ENCODE measurements around the gene TMEM151B.
"Not testable (repeated sequence)": the region's sequence is repeated elsewhere in the genome, so short reads cannot be mapped to it uniquely, and the experiment has no call there.

TMEM151B gene

DNA sequence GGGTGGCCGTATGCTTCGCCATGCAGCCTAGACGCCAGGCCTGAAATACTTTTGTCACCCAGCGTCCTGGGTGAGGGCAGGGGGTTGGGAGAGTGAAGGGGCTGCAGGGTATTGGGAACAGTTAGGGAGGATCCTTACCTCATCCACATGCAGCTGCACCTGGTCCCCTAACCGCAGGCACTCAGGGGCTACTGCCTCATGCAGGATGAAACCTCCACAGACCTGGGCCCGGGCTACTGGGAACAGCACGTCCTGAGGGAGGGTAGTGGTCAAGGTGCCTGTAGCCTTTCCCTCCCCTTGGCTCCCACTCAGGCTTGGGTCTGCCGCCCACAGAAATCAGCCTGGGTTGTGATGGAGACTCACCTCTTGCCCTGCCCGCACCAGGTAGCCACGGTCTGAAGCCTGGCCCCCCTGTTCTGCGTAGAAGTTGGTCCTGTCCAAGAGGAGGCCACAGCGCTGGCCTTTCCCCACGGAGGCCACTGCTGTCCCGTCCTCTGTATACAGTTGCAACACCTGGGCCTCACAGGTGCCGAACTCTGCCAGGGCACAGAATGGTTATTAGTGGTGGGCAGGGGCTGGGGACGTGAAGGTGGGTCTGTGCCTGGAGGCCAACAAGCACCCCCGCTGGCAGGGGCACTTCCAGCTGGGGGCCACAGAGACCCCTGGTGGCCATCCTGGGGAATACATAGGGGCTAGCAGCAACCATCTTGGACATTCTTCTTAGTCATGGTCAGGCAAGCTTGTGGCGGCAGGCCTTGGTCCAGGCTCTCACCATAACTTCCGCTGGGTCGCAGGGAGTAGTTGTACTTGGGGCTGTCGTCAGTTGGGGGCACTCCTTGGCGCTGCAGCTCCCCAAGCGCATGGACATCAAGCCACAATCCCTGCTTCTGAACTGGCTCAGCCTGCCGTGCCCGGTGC, 34.3 kb downstream of the TMEM151B start:
- DNase-seq (ENCODE audit: low spot score), result peak; percentile 37

DNA sequence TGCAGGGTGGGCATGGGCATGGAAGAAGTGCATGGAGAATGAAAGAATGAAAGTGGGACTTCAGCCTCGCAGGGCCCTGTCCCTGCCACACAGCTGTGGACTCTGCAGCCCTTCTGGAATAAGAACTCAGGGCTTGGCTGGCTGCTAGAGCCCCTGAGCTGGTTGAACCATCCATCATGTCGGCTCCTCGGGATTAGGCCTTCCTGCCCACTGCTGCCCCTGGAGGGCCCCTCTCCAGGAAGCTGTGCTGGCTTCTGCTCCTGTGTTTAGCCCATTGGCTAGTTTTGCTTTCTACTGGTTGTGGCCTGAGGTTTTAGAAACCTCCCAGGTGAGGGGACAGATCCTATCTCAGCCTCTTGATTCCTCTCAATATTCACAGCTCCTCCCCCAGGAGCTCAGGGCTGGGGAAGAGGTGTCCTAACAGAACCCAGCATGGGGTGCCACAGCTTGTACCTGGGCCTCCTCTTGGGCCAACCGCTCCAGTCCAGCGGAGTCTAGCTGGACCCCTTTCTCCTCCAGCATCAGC, 35.0 kb downstream of the TMEM151B start:
- no peak for DNase-seq (ENCODE audit: low spot score)

DNA sequence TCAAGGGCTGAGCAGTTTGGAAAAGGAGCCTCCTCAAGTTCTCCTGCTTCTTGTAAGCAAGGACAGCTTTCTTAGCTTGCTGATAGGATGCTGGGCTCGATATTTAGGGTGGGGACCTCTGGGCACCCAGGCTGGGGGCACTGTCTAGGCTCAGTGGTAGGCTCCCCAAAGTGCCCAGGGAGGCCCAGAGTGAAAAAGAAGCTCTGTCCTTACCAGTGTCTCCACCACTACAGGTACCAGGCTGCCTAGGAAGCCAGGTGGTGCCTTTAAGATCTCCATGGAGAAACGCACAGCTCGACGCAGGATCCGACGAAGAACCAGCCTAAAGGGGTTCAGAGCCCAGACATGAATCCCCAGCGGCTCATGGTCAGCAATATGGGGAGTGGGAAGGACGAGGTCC, 36.5 kb downstream of the TMEM151B start:
- DNase-seq (ENCODE audit: low spot score), result no peak

DNA sequence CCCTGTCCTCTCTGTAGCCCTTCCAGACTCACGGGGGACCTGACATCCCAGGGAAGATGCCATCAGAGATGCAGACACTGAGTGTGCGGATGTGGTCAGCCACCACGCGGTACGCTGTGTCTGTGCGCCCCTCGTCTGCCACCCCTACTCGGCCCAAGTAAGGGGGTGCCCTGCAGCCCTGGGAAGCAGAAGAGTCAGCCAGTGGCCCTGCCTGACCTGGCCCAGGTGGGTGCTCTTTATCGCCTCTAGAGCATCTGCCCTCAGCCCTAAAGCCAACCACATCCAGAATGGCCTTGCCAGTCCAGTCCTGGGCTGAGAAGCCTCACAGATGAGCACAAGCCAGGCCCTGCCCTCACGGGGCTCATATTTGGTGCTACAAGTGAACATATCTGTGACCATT, 37.0 kb downstream of the TMEM151B start:
- DNase-seq (ENCODE audit: low spot score), result no peak

DNA sequence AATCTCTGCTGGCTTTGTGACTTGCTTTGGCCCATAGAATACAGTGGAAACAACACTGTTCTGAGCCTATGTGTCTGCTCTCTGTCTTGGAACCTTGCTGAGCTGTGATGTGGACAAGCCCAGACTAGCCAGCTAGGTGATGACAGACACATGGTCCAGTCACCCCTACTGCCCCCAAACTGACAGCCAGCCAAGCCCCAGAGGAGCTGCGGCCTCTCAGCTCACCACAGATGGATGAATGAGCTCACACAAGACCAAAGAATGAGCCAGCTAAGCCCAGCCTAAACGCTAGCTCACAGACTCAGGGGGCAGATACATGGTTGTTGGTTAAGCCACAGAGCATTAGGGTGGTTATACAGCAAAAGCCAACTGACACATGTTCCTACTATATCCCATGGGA, 38.8 kb downstream of the TMEM151B start:
- no peak for DNase-seq (ENCODE audit: low spot score)

DNA sequence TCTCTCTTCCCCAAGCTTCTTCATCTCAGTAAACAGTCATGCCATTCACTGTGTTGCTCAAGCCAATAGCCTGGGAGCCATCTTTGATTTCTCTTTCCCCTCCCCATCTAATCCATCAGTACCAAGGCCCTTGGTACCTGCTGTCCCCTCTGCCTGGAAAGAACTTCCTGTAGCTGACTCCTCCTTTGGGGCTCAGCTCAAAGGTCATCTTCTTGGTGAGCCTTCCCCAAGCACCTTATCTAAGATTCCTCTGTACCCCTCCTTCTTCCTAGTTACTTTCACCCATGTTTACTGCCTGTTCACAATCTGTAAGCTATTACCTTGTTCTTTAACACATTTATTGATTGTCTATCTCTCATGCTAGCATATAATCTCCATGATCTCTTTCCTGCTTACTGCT, 39.4 kb downstream of the TMEM151B start:
- no peak for DNase-seq (ENCODE audit: low spot score)

DNA sequence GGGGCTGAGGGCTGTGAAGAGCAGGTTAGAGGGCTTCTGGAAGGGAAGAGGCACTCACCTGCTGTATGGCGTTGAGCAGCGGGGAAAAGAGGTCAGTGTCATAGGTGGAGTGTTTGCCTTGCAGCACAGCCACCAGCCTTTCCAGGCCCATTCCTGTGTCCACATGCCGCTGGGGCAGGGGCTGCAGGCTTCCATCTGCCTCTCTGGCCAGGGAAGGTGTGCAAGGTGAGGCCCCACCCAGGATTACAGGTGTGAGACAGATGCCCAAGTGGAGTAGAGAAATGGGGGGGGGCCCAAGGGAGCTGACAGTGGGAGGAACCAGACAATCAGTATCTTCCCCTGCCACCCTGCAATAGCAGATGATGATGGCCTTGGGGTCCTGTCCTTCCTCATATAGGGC, 40.0 kb downstream of the TMEM151B start:
- no peak for DNase-seq (ENCODE audit: low spot score)

DNA sequence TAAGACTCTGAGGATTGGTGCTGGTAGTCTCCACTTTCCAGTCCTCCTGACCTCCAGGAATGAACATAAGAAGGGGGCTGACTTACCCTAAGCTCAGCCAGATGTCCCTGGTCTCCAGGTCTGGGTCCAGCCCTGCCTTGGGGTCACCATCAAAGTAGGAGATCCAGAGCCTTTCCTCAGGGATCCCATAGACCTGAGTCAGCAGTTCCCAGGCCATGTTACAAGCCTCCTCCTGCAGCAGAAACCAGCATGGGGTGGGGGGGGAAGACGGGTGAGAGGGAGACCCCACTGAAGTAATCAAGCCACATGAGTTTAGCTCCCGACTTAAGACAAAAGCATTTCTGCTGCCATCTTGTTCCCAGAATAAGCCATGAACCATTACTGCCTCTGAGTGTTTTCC, 41.1 kb downstream of the TMEM151B start:
- no peak for DNase-seq (ENCODE audit: low spot score)

DNA sequence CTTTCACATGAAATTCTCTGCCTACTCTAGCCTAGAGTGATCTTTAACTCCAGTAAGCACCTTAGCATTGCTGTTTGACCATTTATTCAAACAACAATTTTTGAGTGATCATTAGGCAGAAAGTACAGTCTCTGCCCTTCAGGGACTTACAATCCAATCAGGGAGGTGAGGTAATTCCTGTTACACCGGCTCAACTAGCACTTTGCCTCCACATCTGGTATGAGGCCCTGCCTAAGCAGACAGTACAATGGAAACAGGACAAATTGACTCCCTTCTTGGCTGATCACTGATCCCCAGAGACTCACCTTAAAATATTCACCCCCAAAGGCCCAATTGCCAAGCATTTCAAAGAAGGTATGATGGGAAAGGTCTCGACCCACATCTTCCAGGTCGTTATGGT, 41.5 kb downstream of the TMEM151B start:
- no peak for DNase-seq (ENCODE audit: low spot score)

DNA sequence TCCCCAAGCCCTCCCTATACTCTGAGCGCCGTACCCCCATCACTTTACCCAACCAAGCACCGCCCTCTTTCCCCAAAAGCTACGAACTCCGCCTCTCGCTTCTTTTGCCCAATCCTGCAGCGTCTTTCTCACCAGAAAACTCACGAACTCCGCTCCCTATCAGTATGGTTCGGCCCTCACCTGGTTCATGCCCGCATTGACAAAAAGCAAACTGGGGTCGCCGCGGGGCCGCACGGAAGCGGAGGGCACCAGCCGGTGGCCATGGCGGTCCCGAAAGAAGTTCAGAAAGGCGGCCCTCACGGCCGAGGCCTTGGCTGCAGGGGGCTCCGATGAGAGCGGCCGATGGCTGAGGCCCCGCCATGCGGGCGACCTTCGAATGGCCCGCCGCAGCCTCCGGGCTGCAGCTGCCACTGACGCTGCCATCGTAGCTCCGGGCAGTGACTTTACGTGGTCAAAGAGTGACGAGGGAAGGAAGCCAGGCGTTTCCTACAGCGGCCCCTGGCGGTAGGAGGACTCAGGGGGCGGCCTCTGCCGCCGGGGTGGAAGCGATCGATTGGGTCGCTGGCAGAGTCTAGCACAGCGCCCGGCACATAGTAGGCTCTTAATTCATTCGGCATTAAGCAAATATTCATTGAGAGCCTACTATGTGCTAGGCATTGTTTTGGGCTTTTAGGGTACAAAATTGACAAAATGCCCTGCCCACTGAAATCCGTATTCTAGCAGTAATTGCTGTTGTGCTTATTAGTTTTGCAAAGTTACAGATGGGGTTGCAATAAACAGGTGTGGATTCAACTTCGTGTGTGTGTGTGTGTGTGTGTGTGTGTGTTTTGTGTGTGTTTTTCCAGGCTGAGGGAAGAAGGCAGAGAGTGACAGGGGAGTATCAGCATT, 42.9 kb downstream of the TMEM151B start, which contains the start of gene AARS2:
TSS of gene AARS2 (minus strand) at position 447 of the 888 bp plus-strand sequence. CDS start at position 423, 24 bp downstream.
- peak; percentile 93 for DNase-seq (ENCODE audit: low spot score)

DNA sequence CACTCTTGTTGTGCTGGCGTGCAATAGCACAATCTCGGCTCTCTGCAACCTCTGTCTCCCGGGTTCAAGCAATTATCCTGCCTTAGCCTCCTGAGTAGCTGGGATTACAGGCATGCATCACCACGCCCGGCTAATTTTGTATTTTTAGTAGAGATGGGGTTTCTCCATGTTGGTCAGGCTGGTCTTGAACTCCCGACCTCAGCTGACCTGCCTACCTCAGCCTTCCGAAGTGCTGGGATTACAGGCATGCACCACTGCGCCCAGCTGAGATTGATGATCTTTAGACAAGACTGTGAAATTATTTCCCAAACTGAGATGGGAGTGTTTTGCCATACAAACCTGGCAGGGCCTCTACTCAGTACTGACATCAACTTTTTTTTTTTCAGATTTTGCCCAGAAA, 44.4 kb downstream of the TMEM151B start:
- not testable (repeated sequence) for DNase-seq (ENCODE audit: low spot score)

DNA sequence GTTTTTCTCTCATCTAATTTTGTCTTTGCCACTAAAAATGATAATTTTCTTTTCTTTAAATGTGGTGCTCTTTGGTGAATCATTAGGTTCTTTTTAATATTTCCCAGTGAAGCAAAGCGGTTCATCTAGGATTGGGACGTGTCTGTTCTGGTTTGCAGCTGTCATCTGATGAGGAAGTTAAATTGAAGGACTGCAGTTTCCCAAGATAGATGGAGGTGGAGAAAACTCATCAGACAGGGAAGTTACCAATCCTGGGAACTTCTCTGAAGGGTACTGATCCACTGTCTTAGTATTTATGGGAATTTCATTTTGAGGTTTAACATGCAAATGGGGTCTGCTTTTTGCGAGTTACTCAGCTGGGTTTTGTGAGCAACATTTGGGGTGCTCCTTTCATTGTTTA, 45.3 kb downstream of the TMEM151B start:
- no peak for DNase-seq (ENCODE audit: low spot score)

DNA sequence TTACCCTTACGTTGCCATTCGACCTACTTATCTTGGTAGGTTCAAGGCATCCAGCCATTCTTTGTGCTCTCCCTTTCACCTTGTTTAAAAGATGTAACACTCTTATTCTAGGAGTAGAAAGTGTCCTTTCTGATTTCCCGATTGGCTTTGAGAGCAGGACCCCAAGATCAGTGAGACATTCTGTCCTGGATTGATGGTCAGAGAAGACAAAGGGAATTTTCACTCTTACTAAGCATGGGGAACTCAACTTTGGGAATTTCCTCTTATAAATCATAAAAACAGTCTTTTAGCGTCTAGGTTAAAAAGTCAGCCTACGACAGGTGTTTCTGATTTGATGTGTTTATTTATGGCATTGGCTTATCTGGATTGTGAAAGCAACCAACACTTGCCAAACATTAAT, 45.7 kb downstream of the TMEM151B start:
- no peak for DNase-seq (ENCODE audit: low spot score)

DNA sequence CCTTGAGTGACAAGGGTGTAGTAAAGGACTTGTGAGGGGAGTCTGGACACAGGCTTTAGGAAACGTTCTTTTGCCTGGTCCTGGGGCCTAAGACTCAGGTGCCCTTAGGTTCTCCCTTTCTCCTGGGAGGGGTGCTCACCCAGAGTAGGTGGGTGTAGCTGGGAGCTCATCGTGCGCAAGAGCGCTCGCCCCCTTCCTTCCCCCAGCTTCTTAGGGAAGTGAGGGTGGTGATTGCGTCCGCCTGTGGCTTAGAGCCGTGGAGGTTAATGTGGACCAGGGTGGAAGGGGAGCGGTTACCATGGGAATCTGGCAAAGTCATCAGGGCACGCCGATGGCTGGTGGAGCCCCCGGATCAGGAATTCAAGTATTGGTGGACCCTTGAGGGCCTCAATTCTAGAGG, 46.2 kb downstream of the TMEM151B start:
- DNase-seq (ENCODE audit: low spot score), result no peak

DNA sequence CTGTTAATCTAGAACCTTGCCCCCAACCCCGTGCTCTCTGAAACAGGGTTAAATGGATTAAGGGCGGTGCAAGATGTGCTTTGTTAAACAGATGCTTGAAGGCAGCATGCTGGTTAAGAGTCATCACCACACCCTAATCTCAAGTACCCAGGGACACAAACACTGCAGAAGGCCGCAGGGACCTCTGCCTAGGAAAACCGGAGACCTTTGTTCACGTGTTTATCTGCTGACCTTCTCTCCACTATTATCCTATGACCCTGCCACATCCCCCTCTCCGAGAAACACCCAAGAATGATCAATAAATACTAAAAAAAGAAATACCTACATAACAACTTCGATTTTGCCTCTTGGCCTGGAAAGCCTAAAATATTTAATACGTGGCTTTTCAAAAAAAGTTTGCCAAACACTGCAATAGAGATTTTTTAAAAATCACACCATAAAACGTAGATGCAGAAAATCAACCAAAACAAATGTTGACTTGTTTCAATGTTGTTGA, 46.9 kb downstream of the TMEM151B start:
- DNase-seq (ENCODE audit: low spot score), result not testable (repeated sequence)

DNA sequence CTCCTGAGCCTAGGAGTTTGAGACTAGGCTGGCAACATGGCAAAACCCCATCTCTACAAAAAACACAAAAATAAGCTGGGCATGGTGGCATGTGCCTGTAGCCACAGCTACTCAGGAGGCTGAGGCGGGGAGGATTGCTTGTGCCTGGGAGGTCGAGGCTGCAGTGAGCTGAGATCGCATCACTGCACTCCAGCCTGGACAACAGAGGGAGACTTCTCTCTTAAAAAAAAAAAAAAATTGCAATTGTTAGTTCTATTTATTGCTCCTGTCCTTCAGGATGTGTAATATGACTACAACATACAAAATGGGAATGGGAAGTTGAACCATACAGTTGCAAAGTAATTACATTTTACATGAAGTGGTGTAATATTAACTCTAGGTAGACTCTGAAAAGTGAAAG, 51.0 kb downstream of the TMEM151B start:
- no peak for DNase-seq (ENCODE audit: low spot score)

DNA sequence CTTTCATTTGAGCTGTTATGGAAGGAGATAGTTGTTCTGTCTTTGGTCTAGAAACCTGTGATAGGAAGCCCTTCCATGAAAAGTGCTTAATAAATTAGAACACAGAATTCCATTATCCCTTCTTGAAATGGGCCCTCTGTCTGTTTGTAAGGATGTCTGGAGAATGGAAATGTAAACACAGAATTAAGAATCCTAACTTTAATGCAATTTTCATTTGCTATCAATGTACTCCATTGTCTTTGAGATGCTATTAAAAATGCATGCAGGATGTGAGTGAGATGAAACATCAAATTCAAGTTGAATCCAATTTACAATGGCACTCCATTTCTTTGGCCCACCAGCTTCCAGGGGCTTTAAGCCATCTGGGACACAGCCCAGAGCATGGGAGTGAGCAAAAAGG, 56.8 kb downstream of the TMEM151B start:
- DNase-seq (ENCODE audit: low spot score), result no peak

DNA sequence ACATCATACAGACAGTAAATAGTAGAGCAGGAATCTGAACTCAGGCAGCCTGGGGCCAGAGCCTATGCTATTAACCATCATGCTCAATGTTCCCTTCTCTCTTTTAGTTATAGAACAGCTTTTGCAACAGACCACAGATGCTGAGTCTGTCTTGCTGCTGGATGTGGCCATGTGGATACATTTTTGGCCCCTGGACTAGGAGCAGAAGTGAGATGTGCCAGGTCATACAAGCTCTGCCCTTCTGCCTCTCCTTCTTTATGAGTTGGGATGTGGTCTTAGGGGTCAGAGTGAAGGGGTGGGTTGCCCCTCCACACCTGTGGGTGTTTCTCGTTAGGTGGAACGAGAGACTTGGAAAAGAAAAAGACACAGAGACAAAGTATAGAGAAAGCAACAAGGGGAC, 57.5 kb downstream of the TMEM151B start:
- no peak for DNase-seq (ENCODE audit: low spot score)

DNA sequence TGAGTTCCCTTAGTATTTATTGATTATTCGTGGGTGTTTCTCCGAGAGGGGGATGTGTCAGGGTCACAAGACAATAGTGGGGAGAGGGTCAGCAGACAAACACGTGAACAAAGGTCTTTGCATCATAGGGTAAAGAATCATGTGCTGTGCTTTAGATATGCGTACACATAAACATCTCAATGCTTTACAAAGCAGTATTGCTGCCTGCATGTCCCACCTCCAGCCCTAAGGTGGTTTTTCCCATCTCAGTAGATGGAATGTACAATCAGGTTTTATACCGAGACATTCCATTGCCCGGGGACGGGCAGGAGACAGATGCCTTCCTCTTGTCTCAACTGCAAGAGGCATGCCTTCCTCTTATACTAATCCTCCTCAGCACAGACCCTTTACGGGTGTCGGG, 58.0 kb downstream of the TMEM151B start:
- DNase-seq (ENCODE audit: low spot score), result not testable (repeated sequence)

DNA sequence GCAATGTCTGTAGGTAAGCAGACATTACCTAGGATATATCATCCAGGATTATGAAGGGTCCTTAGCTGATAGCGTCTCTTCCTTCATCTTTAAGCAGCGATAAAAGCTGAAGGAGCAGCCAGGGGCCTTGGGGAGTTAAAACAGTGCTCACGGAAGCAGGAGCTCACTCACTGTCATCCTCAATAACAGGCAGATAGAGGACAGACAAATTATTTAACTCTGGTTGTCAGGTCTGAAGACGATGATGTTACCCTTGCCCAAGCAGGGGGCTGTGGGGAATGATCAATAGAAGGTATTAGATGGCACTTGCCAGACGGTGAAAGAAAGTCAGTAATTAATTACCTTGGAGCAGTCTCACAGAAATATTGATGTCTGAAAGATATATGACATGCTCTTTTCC, 59.6 kb downstream of the TMEM151B start:
- no peak for DNase-seq (ENCODE audit: low spot score)

DNA sequence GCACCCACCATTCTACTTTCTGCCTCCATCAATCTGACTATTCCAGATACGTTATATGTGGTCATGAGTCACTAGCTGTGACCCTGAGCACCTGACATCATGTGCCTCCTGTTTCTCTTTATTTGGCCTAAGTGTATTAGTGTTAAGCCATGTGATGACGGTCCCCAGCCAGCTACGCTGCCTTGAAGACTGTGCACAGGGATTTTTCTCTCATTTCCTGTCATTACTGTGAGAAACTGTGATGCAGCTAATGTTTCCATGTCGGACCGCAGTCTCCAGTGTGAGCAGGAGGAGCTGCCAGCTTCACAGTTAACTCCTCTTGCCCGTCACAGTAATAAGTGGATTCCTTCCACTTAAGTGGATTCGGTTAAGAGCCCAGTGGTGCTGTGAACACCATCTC, 62.3 kb downstream of the TMEM151B start:
- no peak for DNase-seq (ENCODE audit: low spot score)

DNA sequence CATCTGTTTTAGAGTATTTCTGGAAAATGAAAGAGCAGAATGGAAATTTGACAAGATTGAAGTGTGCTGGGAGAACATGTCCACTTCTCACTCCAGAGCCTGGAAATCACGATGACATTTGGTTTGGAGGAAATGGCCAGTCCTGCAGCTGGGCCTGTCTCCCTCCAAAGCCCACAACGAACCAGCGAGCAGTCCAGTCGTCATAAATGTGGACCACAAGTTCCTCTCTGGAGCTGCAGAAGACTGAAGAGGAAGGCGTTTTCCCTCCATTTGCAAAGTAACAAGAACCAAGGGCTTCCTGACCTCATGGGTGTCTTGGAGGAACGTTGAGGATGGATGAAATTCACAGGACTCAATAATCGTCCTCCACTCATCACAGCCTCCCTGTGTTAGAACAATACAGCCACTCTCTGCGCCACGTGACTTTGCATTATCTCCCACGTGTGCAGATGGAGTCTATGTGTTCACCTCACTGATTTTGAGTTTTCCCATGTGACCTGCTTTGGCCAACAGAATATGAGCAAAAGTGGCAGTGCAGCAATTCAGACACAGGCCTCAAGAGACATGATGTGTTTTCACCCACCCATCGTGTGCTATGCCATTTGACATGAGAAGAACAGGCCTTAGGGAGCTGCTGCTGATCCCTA, 63.1 kb downstream of the TMEM151B start:
- no peak for DNase-seq (ENCODE audit: low spot score)
